OCI-LY3 (cell line): ENCODE data around the gene SLC35D2.
"Not testable (repeated sequence)": the region's sequence is repeated elsewhere in the genome, so short reads cannot be mapped to it uniquely, and the experiment has no call there.

Source experiments
- H2AFZ ChIP-seq: fragments of 200-600, 300-600 bp; shearing (Covaris generic); 2 replicates; pipeline ENCODE4 v1.6.0; 2014; ENCODE audit warnings: antibody characterized with exemption, low read depth, low read length
- H3K27ac ChIP-seq: fragments of 200-600, 300-600 bp; sonication (generic); 2 replicates; pipeline ENCODE4 v1.5.1; 2014; ENCODE audit warnings: mild to moderate bottlenecking, low read length, moderate library complexity, mixed read lengths
- H3K27me3 ChIP-seq: fragments of 200-600, 300-600 bp; sonication (generic); 2 replicates; pipeline ENCODE4 v1.6.1; 2014; ENCODE audit warnings: low read depth, low read length, mixed read lengths
- H3K36me3 ChIP-seq: fragments of 200-600, 300-600 bp; sonication (generic); replicated peaks from 2 replicates; pipeline ENCODE3; 2014; ENCODE audit warnings: low read depth, low read length, mixed read lengths
- H3K4me1 ChIP-seq: fragments of 300-600, 200-600 bp; sonication (generic); 2 replicates; pipeline ENCODE4 v1.6.1; 2014; ENCODE audit warnings: low read length, mixed read lengths
- H3K4me2 ChIP-seq: fragments of 200-600, 300-600 bp; sonication (generic); 2 replicates; pipeline ENCODE4 v1.6.1; 2014; ENCODE audit warnings: low read length, mixed read lengths
- H3K4me3 ChIP-seq: fragments of 300-600, 200-600 bp; sonication (generic); 2 replicates; pipeline ENCODE4 v1.5.1; 2014; ENCODE audit warnings: antibody characterized with exemption, mild to moderate bottlenecking, low read length, moderate library complexity
- H3K79me2 ChIP-seq: fragments of 300-600, 200-600 bp; shearing (Covaris generic); 2 replicates; pipeline ENCODE4 v1.6.1; 2014; ENCODE audit warnings: mild to moderate bottlenecking, low read length, mixed read lengths
- H3K9ac ChIP-seq: fragments of 300-600, 200-600 bp; shearing (Covaris generic); 2 replicates; pipeline ENCODE4 v1.6.0; 2014; ENCODE audit warnings: mild to moderate bottlenecking, low read length, moderate library complexity
- H3K9me3 ChIP-seq: fragments of 200-600, 300-600 bp; shearing (Covaris generic); 2 replicates; pipeline ENCODE4 v1.6.1; 2014; ENCODE audit warnings: low read length, mixed read lengths; ENCODE audit not compliant: insufficient read depth
- H4K20me1 ChIP-seq: fragments of 200-600, 300-600 bp; sonication (generic); 2 replicates; pipeline ENCODE4 v1.6.1; 2016; ENCODE audit warnings: low read length, mixed read lengths; ENCODE audit not compliant: insufficient read depth
- EZH2phosphoT487 ChIP-seq: fragments of 200-600 bp; shearing (Covaris generic); IDR thresholded peaks from 2 replicates; pipeline ENCODE4 v1.6.1; 2018; ENCODE audit warnings: antibody characterized with exemption, mixed run types, low read depth
- TF ChIP-seq, protein P1 (sequence below): fragments of 200-600, 300-600 bp; sonication (generic); IDR thresholded peaks from 2 replicates; pipeline ENCODE4 v1.5.1; 2014; ENCODE audit warnings: antibody characterized with exemption, low read length, low read depth

SLC35D2 gene

GRCh38 chr9:96320749-96321280 is 62.7 kb downstream of the SLC35D2 start:
- Histone ChIP-seq H3K4me3 (no peak overlapping the region), H3K27me3 (no peaks in the 10 kb centered on the region), H3K4me1 (peaks cover 10% of the 10 kb centered on the region), H3K4me2 (no peak overlapping the region), H2AFZ (no peak overlapping the region), H3K9ac (no peak overlapping the region), H3K9me3 (no peaks in the 10 kb centered on the region), H3K79me2 (no peaks in the 10 kb centered on the region), H3K27ac (no peak overlapping the region), H4K20me1 (no peaks in the 10 kb centered on the region), H3K36me3 (no peaks in the 10 kb centered on the region)
- no peak for TF ChIP-seq EZH2phosphoT487
- TF ChIP-seq, protein P1, sequence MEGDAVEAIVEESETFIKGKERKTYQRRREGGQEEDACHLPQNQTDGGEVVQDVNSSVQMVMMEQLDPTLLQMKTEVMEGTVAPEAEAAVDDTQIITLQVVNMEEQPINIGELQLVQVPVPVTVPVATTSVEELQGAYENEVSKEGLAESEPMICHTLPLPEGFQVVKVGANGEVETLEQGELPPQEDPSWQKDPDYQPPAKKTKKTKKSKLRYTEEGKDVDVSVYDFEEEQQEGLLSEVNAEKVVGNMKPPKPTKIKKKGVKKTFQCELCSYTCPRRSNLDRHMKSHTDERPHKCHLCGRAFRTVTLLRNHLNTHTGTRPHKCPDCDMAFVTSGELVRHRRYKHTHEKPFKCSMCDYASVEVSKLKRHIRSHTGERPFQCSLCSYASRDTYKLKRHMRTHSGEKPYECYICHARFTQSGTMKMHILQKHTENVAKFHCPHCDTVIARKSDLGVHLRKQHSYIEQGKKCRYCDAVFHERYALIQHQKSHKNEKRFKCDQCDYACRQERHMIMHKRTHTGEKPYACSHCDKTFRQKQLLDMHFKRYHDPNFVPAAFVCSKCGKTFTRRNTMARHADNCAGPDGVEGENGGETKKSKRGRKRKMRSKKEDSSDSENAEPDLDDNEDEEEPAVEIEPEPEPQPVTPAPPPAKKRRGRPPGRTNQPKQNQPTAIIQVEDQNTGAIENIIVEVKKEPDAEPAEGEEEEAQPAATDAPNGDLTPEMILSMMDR, result peak; percentile 8

- H3K4me1 ChIP-seq, result peaks cover 10% of the 10 kb centered on the region
Observed at GRCh38 chr9:96318921-96319565, 64.5 kb downstream of the SLC35D2 start.

GRCh38 chr9:96317335-96317980 is 66.1 kb downstream of the SLC35D2 start:
- no peaks in the 10 kb centered on the region for H3K79me2 ChIP-seq
- no peak overlapping the region for H3K4me2 ChIP-seq
- no peaks in the 10 kb centered on the region for H3K27me3 ChIP-seq
- H3K36me3 ChIP-seq, result no peaks in the 10 kb centered on the region
- H3K27ac ChIP-seq, result no peak overlapping the region
- no peak overlapping the region for H3K9ac ChIP-seq
- peaks cover 12% of the 10 kb centered on the region; the same call in 1 of the 2 replicates for H3K9me3 ChIP-seq
- no peak overlapping the region for H3K4me3 ChIP-seq
- TF ChIP-seq EZH2phosphoT487, result no peak
- TF ChIP-seq, protein P1, result peak; percentile 91
- H3K4me1 ChIP-seq, result peaks cover 10% of the 10 kb centered on the region
- H2AFZ ChIP-seq, result no peak overlapping the region
- H4K20me1 ChIP-seq, result no peaks in the 10 kb centered on the region

More at GRCh38 chr9:96318921-96319565, 64.5 kb downstream of the SLC35D2 start:
- Histone ChIP-seq H2AFZ (no peak overlapping the region), H3K9me3 (no peaks in the 10 kb centered on the region), H3K4me2 (peak overlapping the region; percentile 37), H3K27ac (no peak overlapping the region), H3K27me3 (no peaks in the 10 kb centered on the region), H3K4me3 (no peak overlapping the region), H3K79me2 (no peaks in the 10 kb centered on the region), H3K36me3 (no peaks in the 10 kb centered on the region), H3K9ac (no peak overlapping the region), H4K20me1 (no peaks in the 10 kb centered on the region)
- TF ChIP-seq EZH2phosphoT487, result no peak
- TF ChIP-seq, protein P1, result no peak

GRCh38 chr9:96309850-96310249 is 73.7 kb downstream of the SLC35D2 start:
- TF ChIP-seq EZH2phosphoT487, result no peak
- TF ChIP-seq, protein P1, result no peak
- Histone ChIP-seq H3K36me3 (no peaks in the 10 kb centered on the region), H3K4me1 (no peaks in the 10 kb centered on the region), H3K27ac (no peak overlapping the region), H3K4me3 (no peak overlapping the region), H3K27me3 (no peaks in the 10 kb centered on the region), H3K4me2 (no peak overlapping the region), H3K79me2 (no peaks in the 10 kb centered on the region), H2AFZ (no peak overlapping the region), H3K9ac (no peak overlapping the region), H3K9me3 (peaks cover 15% of the 10 kb centered on the region; the same call in 1 of the 2 replicates), H4K20me1 (no peaks in the 10 kb centered on the region)

DNA sequence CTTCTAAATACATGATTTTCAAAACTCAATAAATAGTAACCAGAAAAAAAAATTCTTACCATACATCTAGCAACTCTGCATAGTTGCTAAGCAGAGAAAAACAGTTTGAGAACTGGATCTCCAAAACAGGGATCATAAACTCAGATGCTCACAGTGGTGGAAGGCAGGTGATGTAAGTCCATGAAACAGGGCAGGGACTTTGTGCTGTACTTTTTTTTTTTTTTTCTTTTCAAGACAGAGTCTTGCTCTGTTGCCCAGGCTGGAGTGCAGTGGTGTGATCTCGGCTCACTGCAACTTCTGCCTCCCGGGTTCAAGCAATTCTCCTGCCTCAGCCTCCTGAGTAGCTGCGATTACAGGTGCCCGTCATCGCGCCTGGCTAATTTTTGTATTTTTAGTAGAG is 76.6 kb downstream of the SLC35D2 start:
- H3K27ac ChIP-seq, H3K79me2 ChIP-seq, H3K27me3 ChIP-seq, H3K4me2 ChIP-seq, H3K9me3 ChIP-seq, H3K4me1 ChIP-seq, H4K20me1 ChIP-seq, H2AFZ ChIP-seq, H3K4me3 ChIP-seq, H3K9ac ChIP-seq, H3K36me3 ChIP-seq: not testable (repeated sequence)
